ENCODE data around the gene LAD1.

The LAD1 gene

DNA sequence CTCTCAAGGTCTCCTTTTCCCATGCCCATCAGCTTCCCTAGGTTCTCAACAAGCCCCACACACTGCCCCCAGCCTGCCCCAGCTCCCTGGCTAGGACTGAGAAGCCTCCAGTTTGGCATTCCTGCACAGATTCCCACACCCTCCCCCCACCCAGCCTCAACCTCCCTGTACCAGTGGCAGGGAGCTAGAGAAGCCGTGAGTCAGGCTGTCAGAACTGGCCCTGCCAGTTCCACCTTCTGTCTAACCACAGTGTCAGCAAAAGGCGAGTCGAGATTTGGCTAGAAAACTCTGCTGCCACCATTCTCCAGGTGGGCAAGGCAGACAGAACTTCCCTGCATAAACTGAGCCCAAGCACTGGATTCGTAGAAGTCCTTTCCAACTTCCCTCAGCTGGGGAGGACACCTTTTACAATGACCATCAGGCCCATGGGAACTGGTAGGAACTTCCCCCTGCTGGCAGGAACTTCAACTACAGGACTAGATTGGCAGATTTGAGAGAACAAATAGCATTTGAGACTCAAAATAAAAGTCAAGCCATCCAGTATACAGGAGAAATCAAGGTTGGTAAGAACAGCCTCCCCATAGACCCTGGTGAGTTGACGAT is 52.7 kb downstream of the LAD1 start:
- peak; percentile 44 for DNase-seq

DNA sequence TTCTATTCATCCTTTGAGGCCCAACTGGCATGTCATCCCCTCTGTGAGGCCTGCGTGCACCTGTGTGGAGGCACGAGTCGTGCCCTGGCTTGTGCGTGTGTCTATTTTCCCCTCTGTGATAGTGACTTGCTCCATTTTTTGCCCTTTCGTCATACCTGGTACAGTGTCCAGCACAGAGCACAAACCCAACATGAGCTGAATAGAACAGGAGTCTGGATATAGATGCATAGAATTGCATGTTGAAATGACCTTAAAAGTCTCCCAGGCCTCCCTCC is 54.1 kb downstream of the LAD1 start:
- no peak for DNase-seq

DNA sequence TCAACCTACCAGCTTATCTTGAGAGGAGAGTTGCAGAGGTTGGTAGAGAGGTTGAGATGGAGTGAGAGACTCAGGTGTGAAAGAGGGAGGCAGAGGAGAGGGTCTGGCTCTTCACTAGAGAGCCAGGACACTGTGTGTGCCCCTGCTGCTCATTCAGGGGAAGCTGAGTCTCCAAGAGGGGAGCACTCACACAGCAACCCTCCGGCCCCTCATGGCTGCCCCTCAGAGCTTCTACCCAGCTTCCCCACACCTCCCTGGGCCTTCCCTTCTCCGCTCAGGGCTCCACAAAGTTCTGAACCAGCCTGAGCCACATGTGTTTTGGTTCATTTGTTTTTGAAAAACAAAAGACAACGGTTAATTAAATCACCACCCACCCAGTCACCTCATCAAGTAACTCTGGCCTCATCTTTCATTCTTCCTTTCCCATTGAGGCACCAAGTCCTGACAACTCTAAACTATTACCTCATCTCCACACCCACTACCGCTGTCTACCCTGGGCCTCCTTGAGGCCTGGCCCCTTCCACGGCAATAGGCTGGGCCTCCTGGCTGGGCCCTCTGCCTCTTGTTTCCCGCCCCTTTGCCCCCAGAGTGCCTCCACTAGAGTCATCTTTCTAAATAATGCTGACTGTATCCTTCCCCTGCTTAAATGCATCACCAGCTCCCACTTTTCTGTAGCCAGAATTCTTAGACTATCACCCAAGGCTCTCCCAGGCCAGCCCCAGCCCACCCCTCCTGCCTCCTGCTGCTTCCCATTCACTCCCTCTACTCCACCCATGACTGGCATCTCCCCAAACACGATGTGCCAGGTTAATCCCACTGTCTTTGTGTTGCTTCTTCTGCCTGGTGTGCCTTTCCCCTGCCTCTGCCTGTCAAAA is 54.7 kb downstream of the LAD1 start:
- DNase-seq: no peak

DNA sequence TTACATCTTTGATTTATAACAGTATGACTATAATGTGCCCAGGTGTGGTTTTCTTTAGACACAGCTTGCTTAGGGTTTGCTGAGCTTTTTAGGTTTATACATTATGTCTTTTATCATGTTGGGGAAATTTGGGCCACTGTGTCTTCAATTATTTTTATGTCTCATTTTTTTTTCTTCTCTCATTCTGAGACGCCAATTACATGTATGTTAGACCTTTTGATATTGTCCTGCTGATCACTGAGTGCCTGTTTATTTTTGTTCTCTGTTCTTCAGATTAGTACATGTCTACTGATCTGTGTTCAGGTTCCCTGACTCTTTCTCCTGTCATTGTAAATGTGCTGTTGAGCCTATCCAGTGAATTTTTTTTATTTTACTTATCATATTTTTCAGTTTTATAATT is 57.7 kb downstream of the LAD1 start:
- DNase-seq: no peak

DNA sequence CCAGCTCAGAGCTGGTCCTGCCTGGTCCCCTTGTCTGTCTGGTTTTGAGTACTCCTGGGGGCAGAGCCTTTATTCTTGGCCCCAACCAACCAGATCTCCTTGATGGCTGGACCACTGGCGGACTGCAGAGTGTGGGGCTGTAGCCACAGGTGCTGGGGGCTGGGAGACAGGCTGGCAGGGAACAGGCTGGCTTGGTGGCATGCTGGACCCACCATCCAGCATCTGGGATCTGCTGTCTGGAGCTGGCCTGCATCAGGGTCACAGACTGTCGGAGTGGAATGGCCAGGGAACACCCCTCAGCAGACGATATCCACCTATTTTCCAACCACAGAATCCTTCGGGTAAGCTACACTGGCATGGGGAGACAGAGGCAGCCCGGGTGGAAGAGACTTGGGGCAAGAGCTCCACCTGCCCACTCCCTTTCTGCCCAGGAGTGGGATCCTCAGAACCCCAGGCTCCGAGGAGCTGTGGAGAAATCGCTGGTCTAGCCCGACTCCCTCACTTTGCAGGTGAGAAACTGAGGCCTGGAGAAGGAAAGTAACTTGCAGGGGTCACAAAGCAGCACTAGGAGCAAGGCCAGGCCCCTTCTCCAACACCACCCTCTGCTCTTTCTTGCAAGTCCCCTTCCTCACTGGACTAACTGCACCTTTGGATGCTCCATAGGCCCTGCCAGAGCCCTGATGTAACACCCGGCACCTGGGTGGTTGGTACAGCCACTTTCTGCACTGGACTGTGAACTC is 62.2 kb downstream of the LAD1 start:
- DNase-seq: no peak

DNA sequence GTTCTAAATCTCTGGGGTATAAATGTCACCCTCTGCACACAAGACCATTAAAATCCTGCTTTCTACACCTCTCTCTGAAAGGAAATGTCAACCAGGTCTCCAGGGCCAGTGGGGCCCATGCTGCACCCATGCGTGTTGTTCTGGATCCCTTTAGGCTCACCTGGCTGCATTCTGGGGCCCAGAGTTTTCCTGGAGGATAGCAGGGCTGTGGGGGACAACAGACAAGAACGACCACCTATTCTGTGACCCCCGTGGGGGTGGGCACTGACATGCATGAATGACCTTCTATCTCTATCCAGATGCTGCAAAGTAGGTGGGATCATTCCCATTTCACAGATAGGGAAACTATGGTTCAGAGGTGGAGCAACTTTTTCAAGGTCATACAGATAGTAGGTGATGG is 63.2 kb downstream of the LAD1 start:
- DNase-seq: no peak

DNA sequence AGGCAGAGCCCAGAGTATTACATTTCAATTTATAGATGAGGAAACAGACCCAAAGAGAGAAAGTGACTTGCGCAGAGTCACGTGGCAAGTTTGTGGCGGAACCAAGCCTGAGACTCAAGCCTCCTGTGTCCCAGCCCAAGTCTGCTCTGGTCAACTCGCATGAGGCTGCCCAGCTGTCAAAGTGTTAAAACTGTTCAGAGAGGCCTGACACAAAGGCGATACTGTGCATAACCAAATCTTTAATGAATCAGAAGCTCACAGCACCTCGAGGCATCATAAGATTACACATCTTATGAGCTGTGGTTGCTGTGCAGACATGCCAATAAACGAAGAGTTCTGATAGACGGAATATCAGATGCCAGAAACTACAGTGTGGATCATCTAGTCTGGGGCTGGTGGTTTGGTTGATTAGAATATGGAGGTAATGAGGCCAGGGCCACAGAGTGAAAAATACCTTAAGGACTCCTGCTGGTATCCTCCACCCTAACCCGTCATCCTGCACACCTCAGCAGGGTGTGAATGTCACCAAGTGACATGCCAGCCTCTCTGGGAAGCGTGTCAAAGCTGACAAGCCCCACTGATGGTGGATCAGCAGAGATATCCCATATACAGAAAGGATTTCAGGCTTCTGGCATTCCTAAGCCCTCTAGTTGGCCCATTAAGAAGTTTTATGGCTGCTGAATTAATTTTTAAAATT is 63.8 kb downstream of the LAD1 start:
- DNase-seq: no peak

DNA sequence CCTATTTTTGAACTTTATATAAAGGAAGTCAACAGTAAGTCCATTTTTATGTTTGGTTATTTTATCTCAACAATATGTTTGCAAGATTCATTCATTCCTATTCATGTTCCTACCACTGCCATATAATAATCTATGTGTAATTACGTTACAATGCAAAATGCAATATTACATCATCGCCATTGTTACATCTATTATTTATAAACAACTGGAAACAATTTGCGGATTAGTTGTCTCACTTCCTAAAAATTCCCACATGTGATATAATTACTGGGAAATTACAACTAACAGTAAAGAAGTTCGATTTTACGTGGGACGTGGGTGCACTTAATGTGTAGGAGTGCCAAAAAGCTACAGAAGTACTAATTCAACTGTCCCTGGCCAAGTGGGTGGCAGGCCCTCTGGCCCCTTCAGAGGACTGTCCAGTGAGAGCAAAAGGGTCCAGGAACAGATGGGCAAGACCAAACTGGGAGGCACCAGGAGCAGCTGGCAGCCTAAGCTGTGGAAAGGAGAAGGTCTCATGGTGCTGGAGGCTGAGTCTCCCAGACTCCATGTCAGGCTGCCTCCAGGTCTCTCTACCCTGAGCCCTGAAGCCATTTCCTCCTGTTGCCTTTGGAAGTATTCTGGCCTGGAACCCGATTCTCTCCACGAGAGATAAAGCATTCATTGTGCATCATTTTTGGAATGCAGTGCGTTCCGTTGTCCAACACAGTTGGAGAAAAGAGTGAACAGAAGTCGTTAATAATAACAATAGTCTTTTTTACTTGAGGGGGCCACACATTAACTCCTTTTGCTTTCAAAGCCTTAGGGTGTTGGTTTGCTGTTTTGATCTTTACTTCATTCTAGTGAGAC is 64.6 kb downstream of the LAD1 start:
- DNase-seq: no peak

DNA sequence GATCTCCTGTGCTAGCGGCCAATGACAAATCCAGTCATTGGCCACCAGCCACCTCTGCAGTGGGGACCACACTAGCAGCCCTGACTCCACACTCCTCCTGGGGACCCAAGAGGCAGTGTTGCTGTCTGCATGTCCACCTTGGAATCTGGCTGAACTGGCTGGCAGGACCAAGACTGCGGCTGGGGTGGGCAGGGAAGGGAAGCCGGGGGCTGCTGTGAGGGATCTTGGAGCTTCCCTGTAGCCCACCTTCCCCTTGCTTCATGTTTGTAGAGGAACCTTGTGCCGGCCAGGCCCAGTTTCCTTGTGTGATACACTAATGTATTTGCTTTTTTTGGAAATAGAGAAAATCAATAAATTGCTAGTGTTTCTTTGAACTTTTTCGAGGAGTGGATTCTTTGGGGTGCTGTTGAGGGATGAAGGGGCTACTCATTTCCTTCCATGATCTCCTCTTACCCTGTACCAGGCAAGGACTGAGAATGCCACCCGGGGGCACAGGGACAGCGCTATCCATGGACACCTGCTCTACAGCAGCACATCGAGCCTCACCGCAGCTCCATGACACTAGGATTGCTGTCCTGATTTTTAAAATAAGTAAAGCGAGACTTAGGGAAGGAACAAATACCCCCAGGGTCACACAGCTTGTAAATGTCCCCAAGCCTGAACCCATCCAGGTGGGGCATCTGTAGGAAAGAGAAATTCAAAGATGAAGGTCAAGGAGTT is 66.3 kb downstream of the LAD1 start:
- no peak for DNase-seq

DNA sequence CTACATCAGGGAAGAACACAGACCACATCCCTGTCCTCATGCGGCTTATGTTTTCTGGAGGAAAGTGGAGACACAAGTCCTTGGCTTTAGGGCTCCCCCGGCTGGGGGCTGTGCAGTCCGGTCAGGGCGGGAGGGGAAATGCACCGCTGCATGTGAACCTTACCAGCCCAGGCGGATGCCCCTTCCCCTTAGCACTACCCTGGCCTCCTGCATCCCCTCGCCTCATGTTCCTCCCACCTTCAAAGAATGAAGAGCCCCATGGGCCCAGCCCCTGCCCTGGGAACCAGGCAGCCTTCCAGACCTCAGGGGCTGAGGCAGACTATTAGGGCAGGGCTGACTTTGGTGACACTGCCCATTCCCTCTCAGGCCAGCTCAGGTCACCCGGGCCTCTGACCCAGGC is 67.1 kb downstream of the LAD1 start:
- no peak for DNase-seq

DNA sequence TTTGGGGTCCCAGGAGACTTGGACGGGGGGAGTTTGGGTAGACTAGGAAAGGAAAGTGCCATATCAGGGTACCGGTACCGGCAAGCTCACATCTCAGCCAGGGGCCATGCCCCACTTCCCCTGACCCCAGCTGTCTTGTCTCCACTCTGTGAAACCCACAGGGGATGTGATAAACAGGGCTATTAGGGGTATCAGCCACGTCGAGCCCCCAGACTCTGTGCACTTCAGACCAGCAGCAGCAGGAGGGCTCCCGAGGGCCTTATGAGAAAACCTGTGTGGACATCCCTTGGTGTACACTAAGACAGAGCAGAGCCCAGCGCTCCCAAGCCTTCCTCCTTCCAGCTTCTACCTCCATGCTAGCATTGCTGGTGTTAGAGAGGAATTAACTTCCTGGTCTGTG is 68.0 kb downstream of the LAD1 start:
- DNase-seq: no peak

Data from OCI-M1 (cell line).